Airway epithelial cell (primary cell): ENCODE data around the gene SRR. TPM values are rescaled to one million over a fixed set of nuclear protein-coding genes. Genes with fewer than 3 reads are reported as not detected.

Source experiments
- total RNA-seq: library from RNA; depleted of rRNA; stranded (reverse); fragments of >200 nt; gene quantifications from 2 replicates; pipeline ENCODE4 v1.2.3, GENCODE V29; 2015

The SRR gene, protein sequence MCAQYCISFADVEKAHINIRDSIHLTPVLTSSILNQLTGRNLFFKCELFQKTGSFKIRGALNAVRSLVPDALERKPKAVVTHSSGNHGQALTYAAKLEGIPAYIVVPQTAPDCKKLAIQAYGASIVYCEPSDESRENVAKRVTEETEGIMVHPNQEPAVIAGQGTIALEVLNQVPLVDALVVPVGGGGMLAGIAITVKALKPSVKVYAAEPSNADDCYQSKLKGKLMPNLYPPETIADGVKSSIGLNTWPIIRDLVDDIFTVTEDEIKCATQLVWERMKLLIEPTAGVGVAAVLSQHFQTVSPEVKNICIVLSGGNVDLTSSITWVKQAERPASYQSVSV
- 13.2 and 17.8 TPM in 2 replicates for total RNA-seq

DNA sequence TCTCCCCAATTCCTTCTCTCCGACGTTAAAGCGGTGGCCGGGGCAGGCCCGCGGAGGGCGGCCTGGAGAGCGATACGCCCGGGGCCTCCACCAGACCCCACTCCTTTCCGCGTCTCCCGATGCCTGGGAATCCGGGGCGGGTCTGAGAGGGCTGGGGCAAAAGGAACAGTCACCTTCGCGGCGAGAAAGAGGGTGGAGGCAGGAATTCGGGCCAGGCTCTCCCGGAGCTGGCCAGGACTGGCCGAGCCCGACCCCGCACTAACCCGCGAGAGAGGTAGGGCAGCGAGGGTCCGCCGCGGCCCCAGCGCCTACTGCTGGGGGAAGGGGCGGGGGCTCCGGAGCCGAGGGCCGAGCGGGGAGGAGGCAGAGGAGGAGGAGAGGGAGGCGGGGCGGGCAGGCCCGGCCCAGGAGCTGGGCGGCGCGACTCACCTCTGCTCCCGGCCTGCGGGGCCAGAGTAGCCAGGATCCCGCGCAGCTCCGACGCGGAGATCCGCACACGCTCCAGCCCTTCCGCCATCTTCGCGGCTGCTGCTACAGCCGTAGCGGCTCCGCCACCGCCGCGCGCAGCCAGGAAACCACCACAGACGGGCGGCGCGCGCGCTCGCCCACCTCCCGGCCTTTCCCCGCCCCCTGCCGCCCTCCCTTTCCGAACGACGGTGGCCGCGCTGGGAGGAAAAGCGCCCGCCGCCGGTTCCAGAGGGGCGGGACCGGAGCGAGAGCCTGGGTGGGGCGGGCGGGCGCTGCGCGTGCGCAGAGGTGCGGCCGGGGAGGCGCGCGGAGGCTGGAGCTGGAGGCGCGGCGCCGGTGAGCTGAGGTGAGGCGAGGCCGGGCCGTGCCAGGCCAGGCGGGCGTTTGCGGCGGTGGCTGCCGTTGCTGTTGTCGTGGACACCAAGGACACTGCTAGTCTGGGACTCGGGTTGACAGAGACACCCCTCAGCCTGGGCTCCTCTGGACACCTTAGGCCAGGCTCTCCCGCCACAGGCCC lies at the start of gene SRR, which contains the start of gene SMG6:
Gene SRR, plus strand, starts transcription at position 747 of the 985 bp plus-strand sequence. CDS start 11,611 bp downstream, outside the sequence.
Gene SMG6, minus strand, starts transcription at position 582 of the 985 bp plus-strand sequence. Its CDS starts 65 bp downstream, at position 517.

DNA sequence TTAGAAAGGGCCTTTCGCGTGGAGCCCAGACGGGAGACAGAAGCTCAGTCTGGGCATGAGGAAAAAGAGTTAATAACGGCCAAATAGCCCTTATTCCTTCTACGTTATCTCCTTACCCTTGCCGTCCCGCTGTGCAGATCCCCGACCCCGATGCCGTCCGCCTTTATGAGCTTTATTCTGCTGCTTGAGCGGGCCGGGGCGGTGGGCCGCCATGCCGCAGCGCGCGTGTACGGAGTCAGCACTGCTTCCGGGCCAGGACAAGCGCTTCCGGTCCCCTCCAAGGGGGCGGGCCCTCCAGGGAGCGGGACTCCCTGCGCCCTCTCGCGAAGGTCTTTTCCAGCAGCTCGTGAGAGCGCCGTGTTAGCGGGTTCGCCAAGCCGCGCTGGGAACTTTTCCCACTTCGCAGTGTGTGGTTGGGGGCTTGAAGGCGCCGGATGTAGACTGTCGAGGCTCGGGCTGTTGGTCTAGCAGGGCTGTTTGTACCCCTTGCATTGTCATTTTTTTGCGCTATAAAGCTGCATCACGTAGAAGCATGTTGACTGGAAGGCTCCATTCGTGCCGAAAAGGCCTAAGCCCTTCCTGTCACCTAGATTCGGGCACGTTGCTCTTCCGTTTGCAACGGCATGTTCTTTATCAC lies 32.6 kb downstream of the SRR start, which contains the start of gene TSR1:
Gene TSR1, minus strand, starts transcription at position 243 of the 637 bp plus-strand sequence. Its CDS starts 30 bp downstream, at position 213.

DNA sequence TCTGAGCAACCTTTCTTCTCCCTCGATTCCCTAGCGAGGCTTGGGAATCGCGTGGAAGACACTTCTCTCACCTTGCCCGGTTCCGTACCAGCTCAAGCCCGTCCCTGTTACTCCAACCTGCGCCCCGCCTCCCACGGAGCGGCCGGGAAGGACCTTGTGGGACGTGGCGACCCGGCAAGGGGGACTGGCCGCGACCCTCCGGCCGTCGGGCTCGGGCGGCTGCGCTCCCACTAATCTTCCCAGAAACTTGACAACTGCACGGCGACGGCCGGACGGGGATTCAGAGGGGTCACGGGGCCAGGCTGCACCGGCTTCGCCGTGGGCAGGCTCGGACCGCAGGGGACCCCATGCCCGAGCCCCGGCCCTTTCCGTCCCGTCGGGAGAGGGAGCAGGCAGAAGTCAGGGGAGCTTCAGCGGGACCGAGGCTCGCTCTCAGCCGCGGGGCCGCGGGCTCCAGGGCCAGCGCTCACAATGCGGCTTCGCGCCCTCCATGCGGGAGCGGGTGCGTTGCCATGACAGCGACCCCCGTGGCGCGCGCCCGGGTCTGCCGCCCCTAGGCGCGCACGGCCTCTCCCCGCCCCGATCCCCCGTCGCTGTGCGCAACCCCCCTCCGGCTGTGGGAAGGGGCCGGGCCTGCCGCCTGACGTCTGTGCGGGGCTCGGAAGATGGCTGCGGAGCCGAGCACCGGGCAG lies 33.2 kb downstream of the SRR start, which contains the start of gene SGSM2:
Gene SGSM2, plus strand, starts transcription at position 650 of the 692 bp plus-strand sequence. CDS start 188 bp downstream, outside the sequence.

Other genes with a start within 250 kb of the SRR start
- gene HIC1, start 248.8 kb upstream of the SRR start, total RNA-seq, result 1.0 and 2.0 TPM in 2 replicates
- 19.7 and 26.0 TPM in 2 replicates for gene SMG6, start 165 bp upstream of the SRR start, total RNA-seq
- gene TSR1, start 32.5 kb downstream of the SRR start, total RNA-seq, result 62.2 and 77.6 TPM in 2 replicates
- gene SGSM2, start 33.6 kb downstream of the SRR start, total RNA-seq, result 23.3 and 26.0 TPM in 2 replicates
- 8.6 and 14.8 TPM in 2 replicates for gene MNT, start 97.1 kb downstream of the SRR start, total RNA-seq
- gene METTL16, start 207.9 kb downstream of the SRR start, total RNA-seq, result 23.1 and 52.7 TPM in 2 replicates